A673 (cell line): ENCODE measurements around the gene HBA1.

Experiments
- CTCF ChIP-seq: fragments of 300-800, 200-600 bp; sonication (generic); conservative IDR thresholded peaks from 2 replicates; pipeline ENCODE4 v1.5.1; 2017; ENCODE audit warnings: low read depth, mild to moderate bottlenecking, antibody characterized with exemption, low read length, moderate library complexity, mixed read lengths
- EZH2 ChIP-seq: fragments of 200-600 bp; sonication (generic); IDR thresholded peaks from 2 replicates; pipeline ENCODE4 v1.6.1; 2017; ENCODE audit warnings: borderline replicate concordance, low read depth, mild to moderate bottlenecking, mixed read lengths, antibody characterized with exemption, low read length; ENCODE audit not compliant: poor library complexity, severe bottlenecking

GRCh38 chr16:140175-140857, 36.2 kb upstream of the HBA1 start:
- no peak for TF ChIP-seq CTCF
- TF ChIP-seq EZH2 = no peak
